ENCODE results near the gene RNF222. TPM values are rescaled to one million over a fixed set of nuclear protein-coding genes. Genes with fewer than 3 reads are reported as not detected.

RNF222 gene
- total RNA-seq, 1 experiment from 2014 or later = 0.09 TPM

GRCh38 chr17:8418471-8418870 lies 20.8 kb upstream of the RNF222 start:
- no peak overlapping the region for H3K18ac ChIP-seq (ENCODE audit: insufficient read length, low read depth, low read length)
- H3K14ac ChIP-seq (ENCODE audit: insufficient read depth, low read length) = no peak overlapping the region
- H3K4me1 ChIP-seq (ENCODE audit: insufficient read depth, low read length) = no peaks in the 10 kb centered on the region
- Mint-ChIP-seq H3K27me3 (ENCODE audit: low read depth) (peaks cover 15% of the 10 kb centered on the region), H3K4me3 (no peak overlapping the region), H3K4me1 (no peaks in the 10 kb centered on the region), H3K36me3 (ENCODE audit: insufficient read depth in 1 of 3, low read depth in 3 of 3) (no peaks in the 10 kb centered on the region), H3K27ac (no peak overlapping the region), H3K9me3 (no peaks in the 10 kb centered on the region)
- H2BK5ac ChIP-seq (ENCODE audit: insufficient read length, low read length) = no peak overlapping the region
- no peaks in the 10 kb centered on the region for H3K79me1 ChIP-seq (ENCODE audit: insufficient read depth, low read depth, low read length, poor library complexity, severe bottlenecking)
- H4K20me1 ChIP-seq (ENCODE audit: control insufficient read depth, insufficient read depth, insufficient read length) = no peaks in the 10 kb centered on the region
- H2BK120ac ChIP-seq (ENCODE audit: low read depth, low read length, poor library complexity, severe bottlenecking) = no peak overlapping the region
- H3K56ac ChIP-seq (ENCODE audit: insufficient read length, low read depth, low read length) = no peak overlapping the region
- no peak overlapping the region for H3K4me2 ChIP-seq (ENCODE audit: insufficient read depth, insufficient read length, low read length)
- H4K5ac ChIP-seq (ENCODE audit: insufficient read length, low read depth, low read length) = no peak overlapping the region
- no peak overlapping the region for H2BK15ac ChIP-seq (ENCODE audit: low read depth, low read length)
- H3K27ac ChIP-seq (ENCODE audit: insufficient read length, low read depth, low read length) = no peak overlapping the region
- H2BK20ac ChIP-seq (ENCODE audit: low read depth, low read length, poor library complexity, severe bottlenecking) = no peak overlapping the region
- no peaks in the 10 kb centered on the region for H3K9me3 ChIP-seq (ENCODE audit: control insufficient read depth, low read depth, low read length)
- no peaks in the 10 kb centered on the region for H3K79me2 ChIP-seq (ENCODE audit: insufficient read depth, low read length)
- no peak overlapping the region for H2AFZ ChIP-seq (ENCODE audit: low read length)
- H2AK5ac ChIP-seq (ENCODE audit: insufficient read length, low read length) = no peak overlapping the region
- H4K91ac ChIP-seq (ENCODE audit: insufficient read length, low read depth, low read length) = no peak overlapping the region
- H3K23me2 ChIP-seq (ENCODE audit: insufficient read length, low read depth, low read length, poor library complexity, severe bottlenecking) = no peaks in the 10 kb centered on the region
- H3K9ac ChIP-seq (ENCODE audit: extremely low read depth, insufficient read length, low read length) = no peak overlapping the region
- H3K23ac ChIP-seq (ENCODE audit: insufficient read length, low read depth, low read length) = no peak overlapping the region
- no peak for DNase-seq
- no peak for TF ChIP-seq CTCF (conservative IDR thresholded peaks at IDR 0.05)
- H4K8ac ChIP-seq (replicated peaks; ENCODE audit: insufficient read length, low read depth, low read length) = no peak overlapping the region
- no peak overlapping the region for H2BK12ac ChIP-seq (ENCODE audit: insufficient read length, low read depth, low read length)
- no peak overlapping the region for H3T11ph ChIP-seq (ENCODE audit: low read length)
- H3K27me3 ChIP-seq (ENCODE audit: insufficient read depth, low read length) = no peaks in the 10 kb centered on the region
- no peak overlapping the region for H3K4ac ChIP-seq (ENCODE audit: low read depth, low read length)
- WGBS (ENCODE audit: extremely low coverage, insufficient read length, low lambda C conversion rate) = no CpG with 5 or more reads among the region's 1 CpG

All from H9 (cell line).